Measurements from ENCODE around the gene TKT.

- TF ChIP-seq POLR2A (IDR thresholded peaks at IDR 0.05; ENCODE audit: low read depth, low read length): no peak
- no peak for TF ChIP-seq TAF1 (IDR thresholded peaks at IDR 0.05; ENCODE audit: borderline replicate concordance, low read depth, low read length)
- no peak for TF ChIP-seq POLR2AphosphoS5 (IDR thresholded peaks at IDR 0.05; ENCODE audit: low read depth, low read length)
Measured at GRCh38 chr3:53195066-53195450, 60.8 kb downstream of the TKT start.
